B cell (primary cell): ENCODE measurements around the gene NDUFS7. TPM values are rescaled to one million over a fixed set of nuclear protein-coding genes. Genes with fewer than 3 reads are reported as not detected.

Experiments used
- ATAC-seq: fragments of 200-7000 bp; cut with Tn5 transposase; one replicate; pipeline ENCODE4 v1.10.0; 2021; ENCODE audit warnings: low read depth, mild to moderate bottlenecking, moderate number of reproducible peaks, moderate library complexity
- CTCF ChIA-PET: fragments of 350-600 bp; sonication (Branson Sonifier 250); formaldehyde crosslinking; loops from one replicate; lab custom pipeline; 2021; ENCODE audit warnings: antibody characterized with exemption, inconsistent platforms; lab: Charles Lee
- POLR2A ChIA-PET: fragments of 350-600 bp; sonication (Branson Sonifier 250); formaldehyde crosslinking; loops from one replicate; lab custom pipeline; 2021; ENCODE audit warnings: antibody characterized with exemption; lab: Charles Lee
- DNase-seq: peaks from one replicate; pipeline ENCODE4 v3.0.0; 2013
- H2AFZ ChIP-seq: 2 replicates; pipeline ENCODE4 v1.6.1; 2012; ENCODE audit warnings: mild to moderate bottlenecking, low read depth, low read length; ENCODE audit not compliant: insufficient read depth, poor library complexity, severe bottlenecking
- H3K27ac ChIP-seq, 2 donors: 1 replicate in 1 of 2; 2 replicates in 1 of 2; pipeline ENCODE4 v1.5.1; 2012 to 2013; ENCODE audit warnings: low read length in 2 of 2, mild to moderate bottlenecking in 2 of 2, moderate library complexity in 1 of 2
- H3K27me3 ChIP-seq, 4 experiments: fragments of 200-600 bp in 1 of 4; sonication (generic) in 1 of 4; replicated peaks in 1 of 4; 1 replicate in 2 of 4; 2 replicates in 2 of 4; pipeline versions ENCODE4 v1.6.1 to v1.7.0; 2013 to 2016; ENCODE audit warnings: low read length in 3 of 4, mild to moderate bottlenecking in 2 of 4, mixed read lengths in 1 of 4, moderate library complexity in 1 of 4; ENCODE audit not compliant: insufficient read depth in 4 of 4, control insufficient read depth in 3 of 4; ENCODE audit errors: control extremely low read depth in 1 of 4
- H3K36me3 ChIP-seq, 2 experiments: replicated peaks in 1 of 2; 1 replicate in 1 of 2; 2 replicates in 1 of 2; pipeline versions ENCODE4 v1.6.1 to v1.7.1; 2013; ENCODE audit warnings: low read length in 1 of 2; ENCODE audit not compliant: insufficient read depth in 2 of 2, control insufficient read depth in 1 of 2; ENCODE audit errors: control extremely low read depth in 1 of 2, extremely low read depth in 1 of 2
- H3K4me1 ChIP-seq, 2 donors: fragments of 200-600 bp in 1 of 2; sonication (generic) in 1 of 2; 1 replicate in 1 of 2; 2 replicates in 1 of 2; pipeline versions ENCODE4 v1.5.1 to v1.6.1; 2013 to 2017; ENCODE audit warnings: low read length in 2 of 2; ENCODE audit not compliant: control insufficient read depth in 2 of 2, insufficient read depth in 2 of 2
- H3K4me2 ChIP-seq: replicated peaks from 2 replicates; pipeline ENCODE3; 2012; ENCODE audit warnings: mild to moderate bottlenecking, low read depth, low read length; ENCODE audit not compliant: poor library complexity, severe bottlenecking
- H3K4me3 ChIP-seq, 5 experiments: fragments of 200-600 bp in 1 of 5; sonication (generic) in 1 of 5; 1 replicate in 3 of 5; 2 replicates in 2 of 5; pipeline versions ENCODE4 v1.5.1 to v1.7.0; 2011 to 2016; ENCODE audit warnings: low read length in 4 of 5, mild to moderate bottlenecking in 4 of 5, low read depth in 2 of 5, control low read depth in 1 of 5, moderate library complexity in 1 of 5; ENCODE audit not compliant: insufficient read depth in 1 of 5; ENCODE audit errors: control extremely low read depth in 1 of 5, extremely low read depth in 1 of 5
- H3K79me2 ChIP-seq: fragments of 200-600 bp; sonication (generic); one replicate; pipeline ENCODE4 v1.6.0; 2016; ENCODE audit warnings: low read length; ENCODE audit not compliant: control insufficient read depth, insufficient read depth
- H3K9ac ChIP-seq: fragments of 200-600 bp; sonication (generic); 2 replicates; pipeline ENCODE4 v1.6.1; 2017; ENCODE audit warnings: mild to moderate bottlenecking, low read length, moderate library complexity
- H3K9me3 ChIP-seq, 3 donors: one replicate each; pipeline versions ENCODE4 v1.6.1 to v1.7.1; 2013; ENCODE audit warnings: low read length in 2 of 3; ENCODE audit not compliant: control insufficient read depth in 2 of 3, insufficient read depth in 1 of 3; ENCODE audit errors: control extremely low read depth in 1 of 3
- H4K20me1 ChIP-seq: 2 replicates; pipeline ENCODE4 v1.6.0; 2012; ENCODE audit warnings: mild to moderate bottlenecking, low read length; ENCODE audit not compliant: insufficient read depth, control insufficient read depth, poor library complexity, severe bottlenecking
- H3K27ac Mint-ChIP-seq: one replicate; pipeline ENCODE4 v1.8.0; 2021; ENCODE audit warnings: mixed read lengths
- H3K27me3 Mint-ChIP-seq: one replicate; pipeline ENCODE4 v1.8.0; 2021; ENCODE audit warnings: mixed read lengths
- H3K4me1 Mint-ChIP-seq: one replicate; pipeline ENCODE4 v1.8.0; 2021; ENCODE audit warnings: mixed read lengths
- H3K4me3 Mint-ChIP-seq: one replicate; pipeline ENCODE4 v1.8.0; 2021; ENCODE audit warnings: mixed read lengths
- H3K9me3 Mint-ChIP-seq: one replicate; pipeline ENCODE4 v1.8.0; 2022; ENCODE audit warnings: mixed read lengths; ENCODE audit not compliant: insufficient read depth
- EZH2 ChIP-seq: IDR thresholded peaks from 2 replicates; pipeline ENCODE4 v1.6.1; 2012; ENCODE audit warnings: borderline replicate concordance, low read depth, mild to moderate bottlenecking, moderate library complexity, low read length; ENCODE audit not compliant: insufficient read depth, poor library complexity, severe bottlenecking
- WGBS: methylation state at CpG from one replicate; pipeline ENCODE4 v1.1.5; 2013; ENCODE audit warnings: missing lambda C conversion rate; ENCODE audit not compliant: insufficient coverage; 5-methylcytosine and 5-hydroxymethylcytosine counted together
- intact Hi-C: fragments of 100-400 bp; cut with micrococcal nuclease; formaldehyde crosslinking; loops from one replicate; pipeline ENCODE4 v1.10.0; 2022
- polyA plus RNA-seq: library from polyadenylated mRNA; depleted of rRNA; stranded (reverse); fragments of >200 nt; gene quantifications from 2 replicates; pipeline ENCODE4 v1.2.3, GENCODE V29; 2012
- total RNA-seq, 2 donors: library from RNA; stranded (reverse); fragments of 120-200 nt in 1 of 2; gene quantifications; 1 replicate in 1 of 2; 2 replicates in 1 of 2; pipeline versions ENCODE4 v1.2.3 to v1.2.4, GENCODE V29; 2013 to 2022
- TF ChIP-seq, protein P1 (sequence below): fragments of 200-600 bp; IDR thresholded peaks from one replicate; pipeline ENCODE4 v1.8.0; 2022; ENCODE audit warnings: antibody characterized with exemption, mild to moderate bottlenecking

NDUFS7 gene
- total and polyA plus RNA-seq, 2 donors (not counting 1 experiment from before 2014, with no cell fraction given), result 58.8 to 141 TPM

DNA sequence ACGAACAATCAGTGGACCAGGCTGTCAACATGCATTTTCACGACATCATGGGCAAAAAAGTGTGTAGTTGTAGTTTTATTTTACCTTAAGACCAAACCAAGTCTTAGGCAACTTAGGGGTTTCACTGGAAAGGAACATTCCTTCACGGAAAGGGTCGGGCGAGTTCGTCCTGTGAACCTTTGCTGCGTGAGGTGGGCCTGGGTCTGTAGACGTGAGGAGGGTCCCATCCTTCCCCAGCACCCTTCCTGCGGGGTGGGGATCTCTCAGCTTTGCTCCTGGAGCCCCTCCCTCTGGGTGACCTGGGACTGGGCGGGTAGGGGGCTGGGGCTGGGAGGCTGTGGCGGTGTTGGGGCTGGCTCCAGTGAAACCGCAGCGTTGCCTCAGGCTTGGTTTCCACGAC is 42.2 kb downstream of the NDUFS7 start:
- ChIA-PET POLR2A (no interaction called here), CTCF (no interaction called here)
- no peaks in the 10 kb centered on the region for H3K4me1 ChIP-seq
- H3K79me2 ChIP-seq, result peaks cover 42% of the 10 kb centered on the region
- no peak for DNase-seq
- H3K27ac ChIP-seq, result no peak overlapping the region
- Mint-ChIP-seq H3K27me3 (no peaks in the 10 kb centered on the region), H3K27ac (no peak overlapping the region), H3K4me3 (no peak overlapping the region), H3K9me3 (no peaks in the 10 kb centered on the region), H3K4me1 (no peaks in the 10 kb centered on the region)
- H2AFZ ChIP-seq, result no peak overlapping the region
- H4K20me1 ChIP-seq, result peaks cover 78% of the 10 kb centered on the region
- no peaks in the 10 kb centered on the region for H3K27me3 ChIP-seq
- H3K9me3 ChIP-seq, result no peaks in the 10 kb centered on the region
- H3K9ac ChIP-seq, result no peak overlapping the region
- no peak for ATAC-seq
- peaks cover 0 to 72% of the 10 kb centered on the region in 2 experiments for H3K36me3 ChIP-seq
- WGBS, result 98% methylated on average over 7 of the region's 14 CpGs
- intact Hi-C loops, result no loop called here
- H3K4me3 ChIP-seq, result no peak overlapping the region
- no peak overlapping the region for H3K4me2 ChIP-seq
- no peak for TF ChIP-seq EZH2
- TF ChIP-seq, protein P1, sequence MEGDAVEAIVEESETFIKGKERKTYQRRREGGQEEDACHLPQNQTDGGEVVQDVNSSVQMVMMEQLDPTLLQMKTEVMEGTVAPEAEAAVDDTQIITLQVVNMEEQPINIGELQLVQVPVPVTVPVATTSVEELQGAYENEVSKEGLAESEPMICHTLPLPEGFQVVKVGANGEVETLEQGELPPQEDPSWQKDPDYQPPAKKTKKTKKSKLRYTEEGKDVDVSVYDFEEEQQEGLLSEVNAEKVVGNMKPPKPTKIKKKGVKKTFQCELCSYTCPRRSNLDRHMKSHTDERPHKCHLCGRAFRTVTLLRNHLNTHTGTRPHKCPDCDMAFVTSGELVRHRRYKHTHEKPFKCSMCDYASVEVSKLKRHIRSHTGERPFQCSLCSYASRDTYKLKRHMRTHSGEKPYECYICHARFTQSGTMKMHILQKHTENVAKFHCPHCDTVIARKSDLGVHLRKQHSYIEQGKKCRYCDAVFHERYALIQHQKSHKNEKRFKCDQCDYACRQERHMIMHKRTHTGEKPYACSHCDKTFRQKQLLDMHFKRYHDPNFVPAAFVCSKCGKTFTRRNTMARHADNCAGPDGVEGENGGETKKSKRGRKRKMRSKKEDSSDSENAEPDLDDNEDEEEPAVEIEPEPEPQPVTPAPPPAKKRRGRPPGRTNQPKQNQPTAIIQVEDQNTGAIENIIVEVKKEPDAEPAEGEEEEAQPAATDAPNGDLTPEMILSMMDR, result no peak

DNA sequence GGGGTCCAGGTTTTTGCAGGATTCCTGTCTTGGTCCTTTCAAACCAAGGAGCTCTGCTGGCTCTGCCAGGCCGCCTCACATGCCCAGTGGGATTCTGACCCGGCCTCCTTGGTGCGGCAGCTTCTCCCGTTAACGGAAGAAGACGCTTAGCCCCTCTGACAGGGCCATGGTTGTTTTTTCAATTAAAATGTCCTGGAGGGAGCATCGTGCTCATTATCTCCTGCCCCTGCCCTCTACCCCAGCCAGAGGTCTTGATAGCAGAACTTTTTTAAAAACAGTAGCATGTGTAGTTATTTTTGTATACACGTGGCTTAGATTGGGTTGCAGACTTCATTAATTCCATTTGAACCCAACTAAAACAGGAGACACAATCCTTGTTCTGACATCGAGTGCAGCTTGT is 43.0 kb downstream of the NDUFS7 start:
- ATAC-seq (no peak), DNase-seq (no peak)
- Histone ChIP-seq H3K4me2 (no peak overlapping the region), H3K36me3 (peaks cover 0 to 72% of the 10 kb centered on the region in 2 experiments), H3K79me2 (peaks cover 40% of the 10 kb centered on the region), H3K4me1 (no peaks in the 10 kb centered on the region), H2AFZ (no peak overlapping the region), H3K4me3 (no peak overlapping the region), H3K9me3 (no peaks in the 10 kb centered on the region), H3K27ac (no peak overlapping the region), H3K9ac (no peak overlapping the region), H3K27me3 (no peaks in the 10 kb centered on the region), H4K20me1 (peaks cover 74% of the 10 kb centered on the region)
- intact Hi-C loops, result no loop called here
- Mint-ChIP-seq H3K4me3 (no peak overlapping the region), H3K27ac (no peak overlapping the region), H3K9me3 (no peaks in the 10 kb centered on the region), H3K27me3 (no peaks in the 10 kb centered on the region), H3K4me1 (no peaks in the 10 kb centered on the region)
- TF ChIP-seq, protein P1, result no peak
- no peak for TF ChIP-seq EZH2
- ChIA-PET POLR2A (no interaction called here), CTCF (interaction anchor here (0.7 kb wide), 1 partner anchor 544 kb away, joined by 3 read pairs; no protein-coding TSS in a partner anchor)
- 99% methylated on average over 7 of the region's 9 CpGs for WGBS
